HPDE6-E6E7 (cell line): Measurements from ENCODE around the gene ADI1.
"Not testable (repeated sequence)": the region's sequence is repeated elsewhere in the genome, so short reads cannot be mapped to it uniquely, and the experiment has no call there.

Experiments used
- DNase-seq: peaks from one replicate; pipeline ENCODE4 v3.0.0; 2011; ENCODE audit warnings: missing footprints; ENCODE audit errors: extremely low spot score

The ADI1 gene

GRCh38 chr2:3463186-3463835 is 56.0 kb downstream of the ADI1 start:
- no peak for DNase-seq

- no peak for DNase-seq
These were observed 56.7 kb downstream of the ADI1 start for GRCh38 chr2:3462493-3463104.

DNA sequence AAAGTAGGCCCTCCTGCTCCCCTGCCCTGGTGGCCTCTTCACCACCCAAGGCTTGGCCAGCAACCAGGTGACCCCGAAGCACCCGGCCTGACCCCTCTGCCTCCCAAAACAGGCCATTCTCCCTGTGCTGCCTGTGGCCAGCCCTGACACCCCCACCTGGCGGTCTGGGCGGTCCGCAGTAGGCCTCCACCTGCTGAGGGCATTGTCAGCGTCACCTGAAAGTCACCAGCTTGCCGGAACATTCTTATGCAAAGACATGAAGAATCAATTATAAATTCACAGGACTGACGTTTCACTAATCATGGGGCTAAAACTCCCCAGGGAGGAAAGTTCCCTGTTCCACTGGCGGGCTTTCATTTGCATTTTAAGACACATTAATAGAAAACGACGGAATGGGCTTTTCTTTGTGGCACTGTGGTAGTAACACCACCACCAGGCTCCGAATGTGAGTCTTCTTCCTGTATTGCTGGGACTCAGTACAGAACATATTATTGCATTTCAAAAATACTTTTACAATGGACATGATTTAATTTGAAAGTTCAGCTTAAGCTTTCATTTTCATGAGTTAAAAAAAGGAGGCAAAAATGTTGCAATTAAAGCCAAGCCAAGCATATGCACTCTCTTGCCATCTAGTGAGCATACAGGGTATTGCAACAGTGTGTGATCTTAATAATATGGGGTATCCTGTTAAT is 57.4 kb downstream of the ADI1 start:
- peak; percentile 20 for DNase-seq

DNA sequence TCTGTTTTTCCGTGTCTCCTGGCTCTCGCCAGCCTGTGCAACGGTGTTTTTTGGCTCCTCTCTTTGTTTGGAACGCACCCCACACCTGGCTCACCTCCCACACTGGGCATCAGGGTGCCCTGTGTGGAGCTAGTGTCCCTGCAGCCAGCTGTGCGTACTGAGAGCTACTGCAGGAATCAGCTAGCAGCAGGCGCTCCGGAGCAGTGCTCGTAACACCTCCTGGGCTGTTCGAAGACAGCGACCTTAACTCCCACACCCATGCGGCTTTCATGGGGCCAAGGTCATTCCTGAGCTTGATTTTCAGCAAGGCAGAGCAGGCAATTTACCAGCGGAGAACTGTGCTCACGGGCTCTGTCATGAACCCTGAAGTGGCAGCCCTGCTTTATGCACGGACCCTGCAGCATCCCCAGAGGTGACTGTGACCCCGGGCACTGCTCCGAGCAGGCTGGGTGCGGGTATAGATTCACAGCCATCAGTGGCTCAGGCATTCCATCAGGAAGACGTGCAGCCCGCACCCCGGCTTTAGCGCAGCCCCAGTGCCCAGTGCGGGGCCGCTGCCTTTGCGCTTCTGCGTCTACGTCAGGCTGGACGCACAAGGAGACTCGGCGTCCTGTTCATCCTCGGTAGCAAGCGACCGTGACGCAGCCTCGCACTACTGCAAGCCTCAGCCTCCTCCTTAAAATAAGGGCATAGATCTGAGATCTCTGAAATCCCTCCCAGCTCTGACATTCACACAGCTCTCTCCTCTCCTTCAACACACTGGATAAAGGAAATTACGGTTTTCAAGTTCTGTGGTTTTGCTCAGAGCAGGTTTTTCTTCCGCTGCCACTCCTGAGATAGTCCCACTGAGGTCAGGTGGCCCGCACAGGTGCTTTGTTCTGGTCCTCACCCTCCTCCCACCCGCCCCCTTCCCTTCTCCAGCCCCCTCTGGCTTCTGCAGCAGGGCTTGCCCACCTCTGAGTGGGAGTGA is 58.2 kb downstream of the ADI1 start:
- DNase-seq = no peak

DNA sequence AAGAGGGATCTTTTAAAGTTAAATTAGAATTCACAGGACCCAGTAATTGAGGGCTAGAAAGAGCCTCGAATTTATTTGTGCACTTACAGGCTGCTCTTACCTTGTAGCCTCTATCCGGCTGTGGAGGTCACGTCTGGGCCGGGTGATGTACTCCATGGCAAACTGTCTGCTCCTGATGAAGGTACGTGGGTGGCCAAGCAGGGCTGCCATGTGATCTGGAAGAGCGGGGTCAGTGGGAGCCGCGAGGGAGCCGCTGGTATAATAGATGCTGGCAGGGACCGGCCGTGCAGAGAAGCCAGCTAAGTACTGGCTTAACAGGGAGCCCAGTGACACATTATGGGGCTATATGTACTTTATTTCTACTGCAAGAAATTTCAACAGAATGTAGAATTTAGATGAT is 59.2 kb downstream of the ADI1 start:
- no peak for DNase-seq

GRCh38 chr2:3459185-3460015 is 59.9 kb downstream of the ADI1 start:
- no peak for DNase-seq

GRCh38 chr2:3458396-3459184 is 60.7 kb downstream of the ADI1 start:
- DNase-seq = no peak

GRCh38 chr2:3457524-3458395 is 61.6 kb downstream of the ADI1 start:
- DNase-seq = no peak

- no peak for DNase-seq
These were observed 63.2 kb downstream of the ADI1 start for GRCh38 chr2:3456125-3456524.

DNA sequence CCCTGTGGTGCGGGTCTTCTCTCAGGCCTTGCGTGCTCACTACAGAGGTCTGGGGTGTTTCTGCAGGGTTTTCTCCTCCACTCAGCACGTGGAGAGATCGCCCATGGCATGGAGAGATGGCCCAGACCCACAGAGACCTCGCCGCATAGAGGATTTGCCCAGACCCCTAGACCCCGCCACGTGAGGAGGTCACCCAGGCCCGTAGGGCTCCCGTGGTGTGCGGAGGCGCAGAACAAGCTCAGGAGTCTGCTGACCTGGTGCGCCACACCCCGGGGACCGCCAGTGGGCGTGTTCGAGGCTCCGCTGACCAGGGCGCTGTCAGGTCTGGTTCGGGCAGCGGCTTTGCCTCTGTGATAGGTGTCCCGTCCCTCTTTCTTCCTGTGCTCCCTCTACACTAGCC is 64.5 kb downstream of the ADI1 start:
- DNase-seq = no peak

- not testable (repeated sequence) for DNase-seq
These were observed 65.3 kb downstream of the ADI1 start for GRCh38 chr2:3454005-3454404.

DNA sequence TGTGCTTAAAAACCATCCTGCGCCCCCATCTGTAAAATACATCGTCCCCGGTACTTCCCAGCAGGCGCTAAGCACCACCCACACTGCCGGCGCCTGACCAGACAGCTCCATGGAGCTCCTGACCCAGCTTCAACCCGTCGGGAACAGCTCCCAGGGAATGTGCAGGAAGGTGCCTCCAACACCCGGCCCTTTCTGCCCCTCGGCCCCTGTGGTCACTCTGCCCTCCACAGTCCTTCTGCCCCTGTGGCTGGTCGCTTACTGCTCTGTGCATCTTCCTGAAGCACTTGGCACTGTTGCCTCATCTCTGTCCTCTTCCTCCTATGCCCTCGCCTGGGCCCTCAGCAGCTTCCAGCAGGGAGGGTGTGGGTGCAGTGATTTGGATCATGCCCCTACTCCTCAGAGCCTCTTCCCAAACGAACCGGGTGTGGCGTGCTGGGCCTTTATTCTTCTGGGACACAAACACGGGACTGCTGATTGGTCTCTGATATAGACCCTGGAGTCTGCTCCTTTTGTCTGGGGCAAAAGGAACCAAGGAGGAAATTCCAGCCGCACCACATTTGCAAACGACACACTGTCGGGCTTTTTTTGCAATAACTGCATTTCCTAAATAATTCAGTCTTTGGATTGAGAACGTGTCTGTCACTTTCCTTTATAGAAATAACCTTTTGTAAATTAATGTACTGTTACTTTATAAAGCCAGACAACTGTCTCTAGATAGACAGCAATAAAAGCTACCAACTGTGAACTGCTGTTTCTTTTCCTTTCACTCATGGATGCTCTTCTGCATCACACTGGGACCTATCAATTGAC is 65.9 kb downstream of the ADI1 start:
- DNase-seq = no peak

GRCh38 chr2:3451926-3452671 is 67.2 kb downstream of the ADI1 start:
- DNase-seq = no peak

DNA sequence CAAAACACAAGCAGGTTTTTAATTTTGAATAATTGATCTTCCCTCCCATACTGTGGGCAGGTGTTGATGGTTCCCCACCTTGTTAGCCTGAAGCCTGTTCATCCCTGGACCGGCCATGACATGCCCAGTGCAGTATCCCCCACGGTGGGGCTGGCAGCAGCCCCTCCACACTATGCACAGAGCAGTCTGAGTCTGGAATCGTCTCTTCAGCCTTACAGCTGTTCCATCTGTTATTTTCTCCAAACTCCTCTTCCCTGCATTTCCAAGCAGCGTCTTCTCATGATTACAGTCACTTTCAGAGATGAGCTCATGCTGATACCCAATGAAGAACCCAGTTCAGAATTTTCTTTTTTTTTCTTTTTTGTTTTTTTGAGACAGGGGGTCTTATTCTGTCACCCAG is 68.2 kb downstream of the ADI1 start:
- no peak for DNase-seq

- no peak for DNase-seq
These were observed 68.8 kb downstream of the ADI1 start for GRCh38 chr2:3450385-3451010.

- no peak for DNase-seq
These were observed 69.4 kb downstream of the ADI1 start for GRCh38 chr2:3449936-3450335.

DNA sequence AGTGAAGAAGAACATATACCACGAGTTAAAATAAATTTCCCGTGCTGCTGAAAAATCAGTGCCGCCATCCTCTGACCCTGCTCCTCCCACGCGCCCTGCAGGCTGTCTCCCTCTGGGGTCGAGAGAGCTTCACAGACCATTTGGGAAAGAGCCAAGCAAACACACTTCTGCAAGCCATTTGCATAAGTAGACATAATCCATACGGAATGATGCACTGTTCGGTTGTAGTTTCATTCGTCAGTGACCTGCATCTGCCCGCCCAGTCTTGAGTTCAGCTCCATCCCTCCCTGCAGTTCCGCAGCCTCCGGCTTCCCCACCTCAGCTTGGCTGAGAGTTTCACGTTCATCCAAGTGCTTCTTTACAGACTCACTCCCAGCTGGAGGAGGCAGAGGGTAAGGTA is 70.2 kb downstream of the ADI1 start:
- DNase-seq = no peak
